ENCODE measurements around the gene CCDC174.

GRCh38 chr3:14691719-14692118 lies 40.2 kb downstream of the CCDC174 start:
- TF ChIP-seq, protein P1, sequence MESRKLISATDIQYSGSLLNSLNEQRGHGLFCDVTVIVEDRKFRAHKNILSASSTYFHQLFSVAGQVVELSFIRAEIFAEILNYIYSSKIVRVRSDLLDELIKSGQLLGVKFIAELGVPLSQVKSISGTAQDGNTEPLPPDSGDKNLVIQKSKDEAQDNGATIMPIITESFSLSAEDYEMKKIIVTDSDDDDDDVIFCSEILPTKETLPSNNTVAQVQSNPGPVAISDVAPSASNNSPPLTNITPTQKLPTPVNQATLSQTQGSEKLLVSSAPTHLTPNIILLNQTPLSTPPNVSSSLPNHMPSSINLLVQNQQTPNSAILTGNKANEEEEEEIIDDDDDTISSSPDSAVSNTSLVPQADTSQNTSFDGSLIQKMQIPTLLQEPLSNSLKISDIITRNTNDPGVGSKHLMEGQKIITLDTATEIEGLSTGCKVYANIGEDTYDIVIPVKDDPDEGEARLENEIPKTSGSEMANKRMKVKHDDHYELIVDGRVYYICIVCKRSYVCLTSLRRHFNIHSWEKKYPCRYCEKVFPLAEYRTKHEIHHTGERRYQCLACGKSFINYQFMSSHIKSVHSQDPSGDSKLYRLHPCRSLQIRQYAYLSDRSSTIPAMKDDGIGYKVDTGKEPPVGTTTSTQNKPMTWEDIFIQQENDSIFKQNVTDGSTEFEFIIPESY (IDR thresholded peaks at IDR 0.05): no peak
- no peak for TF ChIP-seq JUND (IDR thresholded peaks at IDR 0.05; ENCODE audit: low read depth, low read length)
- TF ChIP-seq, protein P2, sequence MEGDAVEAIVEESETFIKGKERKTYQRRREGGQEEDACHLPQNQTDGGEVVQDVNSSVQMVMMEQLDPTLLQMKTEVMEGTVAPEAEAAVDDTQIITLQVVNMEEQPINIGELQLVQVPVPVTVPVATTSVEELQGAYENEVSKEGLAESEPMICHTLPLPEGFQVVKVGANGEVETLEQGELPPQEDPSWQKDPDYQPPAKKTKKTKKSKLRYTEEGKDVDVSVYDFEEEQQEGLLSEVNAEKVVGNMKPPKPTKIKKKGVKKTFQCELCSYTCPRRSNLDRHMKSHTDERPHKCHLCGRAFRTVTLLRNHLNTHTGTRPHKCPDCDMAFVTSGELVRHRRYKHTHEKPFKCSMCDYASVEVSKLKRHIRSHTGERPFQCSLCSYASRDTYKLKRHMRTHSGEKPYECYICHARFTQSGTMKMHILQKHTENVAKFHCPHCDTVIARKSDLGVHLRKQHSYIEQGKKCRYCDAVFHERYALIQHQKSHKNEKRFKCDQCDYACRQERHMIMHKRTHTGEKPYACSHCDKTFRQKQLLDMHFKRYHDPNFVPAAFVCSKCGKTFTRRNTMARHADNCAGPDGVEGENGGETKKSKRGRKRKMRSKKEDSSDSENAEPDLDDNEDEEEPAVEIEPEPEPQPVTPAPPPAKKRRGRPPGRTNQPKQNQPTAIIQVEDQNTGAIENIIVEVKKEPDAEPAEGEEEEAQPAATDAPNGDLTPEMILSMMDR (IDR thresholded peaks at IDR 0.05 in 2 of 3, conservative IDR thresholded peaks at IDR 0.05 in 1 of 3; ENCODE audit: control insufficient read depth in 2 of 3, extremely low read depth in 1 of 3, insufficient read depth in 1 of 3, low read depth in 3 of 3, low read length in 3 of 3): no peak
- no peak for TF ChIP-seq HDGF (IDR thresholded peaks at IDR 0.05)
